Neutrophil (primary cell): ENCODE data around the gene SULT1C3.

Experiments used
- H3K27ac ChIP-seq: fragments of 200-600 bp; sonication (generic); 2 replicates; pipeline ENCODE4 v1.5.1; 2016; ENCODE audit warnings: mild to moderate bottlenecking, moderate library complexity
- H3K27me3 ChIP-seq: fragments of 200-600 bp; sonication (generic); 2 replicates; pipeline ENCODE4 v1.6.0; 2016; ENCODE audit warnings: mild to moderate bottlenecking
- H3K36me3 ChIP-seq: fragments of 200-600 bp; sonication (generic); 2 replicates; pipeline ENCODE4 v1.5.1; 2017
- H3K4me1 ChIP-seq, 2 experiments: fragments of 200-600 bp in 1 of 2; sonication (generic) in 1 of 2; 1 replicate in 1 of 2; 2 replicates in 1 of 2; pipeline versions ENCODE4 v1.5.1 to v1.6.1; 2013 to 2016; ENCODE audit warnings: low read depth in 1 of 2, low read length in 1 of 2, mild to moderate bottlenecking in 1 of 2, moderate library complexity in 1 of 2; ENCODE audit not compliant: control insufficient read depth in 1 of 2, insufficient read depth in 1 of 2
- H3K4me3 ChIP-seq, 2 experiments: fragments of 200-600 bp in 1 of 2; sonication (generic) in 1 of 2; 1 replicate in 1 of 2; 2 replicates in 1 of 2; pipeline ENCODE4 v1.5.1; 2013 to 2016; ENCODE audit warnings: low read depth in 1 of 2, low read length in 1 of 2, mild to moderate bottlenecking in 1 of 2, moderate library complexity in 1 of 2
- H3K9me3 ChIP-seq: fragments of 200-600 bp; sonication (generic); 2 replicates; pipeline ENCODE4 v1.5.1; 2016
- CTCF ChIP-seq: fragments of 200-600 bp; sonication (generic); IDR thresholded peaks from 2 replicates; pipeline ENCODE4 v1.5.1; 2016; ENCODE audit warnings: antibody characterized with exemption

The SULT1C3 gene

GRCh38 chr2:108228537-108228936 is 11.2 kb upstream of the SULT1C3 start:
- Histone ChIP-seq H3K4me3 (no peak overlapping the region), H3K36me3 (no peaks in the 10 kb centered on the region), H3K4me1 (no peaks in the 10 kb centered on the region), H3K9me3 (no peaks in the 10 kb centered on the region), H3K27me3 (no peaks in the 10 kb centered on the region), H3K27ac (no peak overlapping the region)
- no peak for TF ChIP-seq CTCF

GRCh38 chr2:108229875-108230274 is 9.9 kb upstream of the SULT1C3 start:
- Histone ChIP-seq H3K27ac (no peak overlapping the region), H3K9me3 (no peaks in the 10 kb centered on the region), H3K27me3 (no peaks in the 10 kb centered on the region), H3K4me1 (no peaks in the 10 kb centered on the region), H3K36me3 (no peaks in the 10 kb centered on the region), H3K4me3 (no peak overlapping the region)
- TF ChIP-seq CTCF, result no peak

GRCh38 chr2:108235577-108235976 is 4.2 kb upstream of the SULT1C3 start:
- H3K36me3 ChIP-seq, result no peaks in the 10 kb centered on the region
- peaks cover 3% of the 10 kb centered on the region for H3K9me3 ChIP-seq
- H3K4me1 ChIP-seq, result no peaks in the 10 kb centered on the region
- TF ChIP-seq CTCF, result no peak
- no peaks in the 10 kb centered on the region for H3K27me3 ChIP-seq
- H3K27ac ChIP-seq, result no peak overlapping the region
- H3K4me3 ChIP-seq, result no peak overlapping the region

- Histone ChIP-seq H3K4me3 (no peak overlapping the region), H3K9me3 (peaks cover 3% of the 10 kb centered on the region), H3K27ac (no peak overlapping the region), H3K36me3 (no peaks in the 10 kb centered on the region), H3K27me3 (no peaks in the 10 kb centered on the region), H3K4me1 (no peaks in the 10 kb centered on the region)
- TF ChIP-seq CTCF, result no peak
Measured at GRCh38 chr2:108236676-108237335, 3.0 kb upstream of the SULT1C3 start.

- H3K4me1 ChIP-seq, result no peaks in the 10 kb centered on the region
- no peaks in the 10 kb centered on the region for H3K27me3 ChIP-seq
- no peak overlapping the region for H3K27ac ChIP-seq
- H3K9me3 ChIP-seq, result peaks cover 3% of the 10 kb centered on the region
- no peaks in the 10 kb centered on the region for H3K36me3 ChIP-seq
- H3K4me3 ChIP-seq, result no peak overlapping the region
- no peak for TF ChIP-seq CTCF
Measured at GRCh38 chr2:108240966-108241365, 1.2 kb downstream of the SULT1C3 start.
